Hair follicle dermal papilla cell (primary cell): ENCODE data around the gene ESYT2. TPM values are rescaled to one million over a fixed set of nuclear protein-coding genes. Genes with fewer than 3 reads are reported as not detected.

Experiments
- total RNA-seq: library from RNA; depleted of rRNA; stranded (reverse); fragments of >200 nt; gene quantifications from 2 replicates; pipeline ENCODE4 v1.2.3, GENCODE V29; 2012

The ESYT2 gene
- total RNA-seq: 147 and 168 TPM in 2 replicates

GRCh38 chr7:158829342-158830210 is at the start of gene ESYT2:
ESYT2 (minus strand) TSS chr7:158829509; CDS start chr7:158829418, 91 bp downstream.

GRCh38 chr7:158704524-158705233 is 124.6 kb downstream of the ESYT2 start, which contains the start of gene NCAPG2:
NCAPG2 (minus strand) TSS chr7:158704804; CDS start chr7:158701899, 2,905 bp downstream.

Other genes starting within 250 kb of the ESYT2 start
- 0.24 and 0.32 TPM in 2 replicates for gene PTPRN2, start 241.7 kb downstream of the ESYT2 start, total RNA-seq
- 8.3 and 14.7 TPM in 2 replicates for gene NCAPG2, start 124.7 kb downstream of the ESYT2 start, total RNA-seq
- gene DYNC2I1, start 27.0 kb upstream of the ESYT2 start, total RNA-seq: 6.9 and 9.1 TPM in 2 replicates